ENCODE data around the gene CNTD1.
A peak's percentile ranks its signal among the peaks of the same experiment; 100 is the strongest.

CNTD1 gene

DNA sequence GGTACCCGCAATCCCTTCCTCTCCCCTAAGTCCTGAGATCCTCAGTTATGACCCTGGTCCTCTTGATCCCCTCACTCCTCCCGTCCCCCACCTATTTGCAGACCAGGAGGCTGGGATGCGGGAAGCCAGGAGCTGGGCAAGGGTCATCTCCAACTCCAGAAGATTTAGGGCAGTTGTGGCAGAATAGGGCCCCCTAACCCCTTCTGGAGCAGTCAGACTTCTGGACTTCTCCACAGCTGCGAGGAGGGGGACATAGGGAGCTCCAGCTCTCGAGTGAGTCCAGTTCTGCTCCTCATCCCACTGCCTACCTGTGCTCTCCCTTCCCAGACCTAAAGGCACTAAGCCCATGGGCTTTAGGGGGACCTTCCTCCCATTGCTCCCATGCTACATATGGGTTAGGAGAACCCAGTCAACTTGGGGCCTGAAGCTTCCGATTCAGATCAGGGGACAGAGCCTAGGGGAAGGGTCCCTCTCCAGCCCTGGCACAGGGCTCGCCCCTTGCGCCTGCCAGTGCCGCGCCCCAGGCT is 17.0 kb upstream of the CNTD1 start:
- Histone ChIP-seq H3K27ac (no peak overlapping the region), H3K4me2 (no peak overlapping the region), H3K4me1 (peaks cover 0 to 30% (median 8%) of the 10 kb centered on the region in 10 experiments; a peak in 12 of 20 replicates), H3K9me3 (replicated peaks in 1 of 11) (peaks cover 0 to 12% (median 0%) of the 10 kb centered on the region in 11 experiments; a peak in 1 of 22 replicates), H3K36me3 (peaks cover 0 to 31% (median 24%) of the 10 kb centered on the region in 11 experiments; a peak in 17 of 22 replicates), H3K4me3 (no peak overlapping the region), H3K9ac (no peak overlapping the region), H3K27me3 (peaks cover 81 to 93% (median 91%) of the 10 kb centered on the region in 11 experiments), H4K20me1 (peaks cover 0 to 61% (median 14%) of the 10 kb centered on the region in 11 experiments; a peak in 14 of 22 replicates)
- TF ChIP-seq Cebpa-rat (IDR thresholded peaks at IDR 0.05): no peak

DNA sequence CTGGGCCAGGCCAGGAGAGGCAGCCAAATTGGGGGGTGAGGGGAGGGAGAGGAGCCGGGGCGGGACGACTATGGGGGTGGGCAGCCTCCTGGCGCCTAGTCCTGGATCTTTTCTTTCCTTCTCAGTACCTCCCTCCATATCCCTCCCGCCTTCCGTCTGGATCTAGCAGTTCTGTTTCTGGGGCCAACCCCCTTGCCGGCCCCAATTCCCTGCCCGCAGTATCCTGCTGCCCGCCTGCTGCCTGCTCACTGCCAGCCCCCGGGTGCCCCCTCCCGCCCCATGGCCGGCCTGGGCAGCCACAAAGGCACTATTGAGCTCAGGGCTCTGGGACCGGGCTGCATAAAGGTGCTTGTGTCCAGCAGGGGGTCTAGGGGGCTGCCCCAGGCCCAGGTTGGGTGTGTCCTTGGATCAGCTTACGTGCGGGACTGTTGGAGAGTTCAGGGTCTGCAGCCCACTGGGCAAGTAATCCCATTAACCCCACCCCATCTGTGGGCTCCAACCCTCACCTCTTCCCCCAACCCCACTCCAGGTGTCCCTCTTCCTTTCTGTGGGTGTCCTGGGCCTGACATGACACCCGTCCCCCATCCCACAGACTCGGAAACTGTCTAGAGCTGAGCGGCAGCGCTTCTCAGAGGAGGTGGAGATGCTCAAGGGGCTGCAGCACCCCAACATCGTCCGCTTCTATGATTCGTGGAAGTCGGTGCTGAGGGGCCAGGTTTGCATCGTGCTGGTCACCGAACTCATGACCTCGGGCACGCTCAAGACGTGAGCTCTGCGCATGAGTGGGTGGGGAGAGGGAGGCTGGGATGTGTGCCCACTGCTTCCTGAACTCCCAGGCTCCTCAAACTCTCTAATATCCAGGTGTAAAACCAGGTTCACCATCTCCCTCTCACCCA is 16.2 kb upstream of the CNTD1 start:
- Histone ChIP-seq H3K9me3 (replicated peaks in 1 of 11) (peaks cover 0 to 12% (median 0%) of the 10 kb centered on the region in 11 experiments; a peak in 1 of 22 replicates), H3K4me2 (no peak overlapping the region), H3K27ac (no peak overlapping the region), H3K27me3 (peaks cover 86 to 100% (median 98%) of the 10 kb centered on the region in 11 experiments), H3K4me1 (peaks cover 0 to 32% (median 8%) of the 10 kb centered on the region in 10 experiments; a peak in 13 of 20 replicates), H4K20me1 (peaks cover 0 to 61% (median 14%) of the 10 kb centered on the region in 11 experiments; a peak in 14 of 22 replicates), H3K36me3 (peaks cover 0 to 26% (median 22%) of the 10 kb centered on the region in 11 experiments; a peak in 15 of 22 replicates), H3K9ac (no peak overlapping the region), H3K4me3 (no peak overlapping the region)
- TF ChIP-seq Cebpa-rat (IDR thresholded peaks at IDR 0.05): no peak

DNA sequence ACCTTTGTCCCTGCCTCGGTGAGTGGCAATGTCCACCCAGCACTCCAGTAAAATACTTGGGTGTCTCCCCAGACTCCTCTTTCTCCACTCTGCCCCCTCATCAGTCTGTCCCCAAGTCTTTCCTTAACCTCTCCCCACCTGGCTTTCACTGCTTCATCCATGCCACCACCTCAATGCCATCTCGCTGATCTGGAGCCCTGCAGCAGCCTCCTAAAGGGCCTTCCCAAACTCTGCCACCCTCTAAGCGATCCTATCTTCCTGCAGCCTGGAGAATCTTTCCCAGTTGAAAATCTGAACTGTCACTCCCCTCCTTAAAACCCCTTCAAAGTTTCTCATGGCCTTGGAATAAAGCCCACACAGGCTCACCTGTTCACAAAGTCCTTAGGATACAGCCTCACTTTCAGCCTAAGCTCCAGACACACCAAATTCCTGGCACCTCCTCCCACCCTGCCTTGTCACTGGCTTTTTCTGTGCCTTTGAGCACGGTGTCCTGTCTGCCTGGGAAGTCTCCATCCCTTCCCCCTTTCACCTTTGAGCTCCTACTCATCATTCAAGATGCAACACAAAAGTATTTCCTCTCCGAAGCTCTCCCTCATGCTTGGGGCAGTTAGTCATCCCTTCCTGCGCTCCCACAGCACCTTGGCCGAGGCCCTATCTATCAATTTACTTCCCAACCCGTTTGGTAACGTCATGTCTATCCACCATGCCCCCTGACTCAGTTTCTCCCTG is 15.4 kb upstream of the CNTD1 start:
- Histone ChIP-seq H3K4me3 (no peak overlapping the region), H3K9ac (no peak overlapping the region), H3K27ac (no peak overlapping the region), H3K36me3 (peaks cover 0 to 19% (median 14%) of the 10 kb centered on the region in 11 experiments; a peak in 13 of 22 replicates), H3K4me2 (no peak overlapping the region), H3K4me1 (peaks cover 0 to 35% (median 8%) of the 10 kb centered on the region in 10 experiments; a peak in 13 of 20 replicates), H4K20me1 (peaks cover 0 to 61% (median 14%) of the 10 kb centered on the region in 11 experiments; a peak in 14 of 22 replicates), H3K27me3 (peaks cover 86 to 100% (median 97%) of the 10 kb centered on the region in 11 experiments), H3K9me3 (replicated peaks in 1 of 11) (peaks cover 0 to 12% (median 0%) of the 10 kb centered on the region in 11 experiments; a peak in 1 of 22 replicates)
- no peak for TF ChIP-seq Cebpa-rat (IDR thresholded peaks at IDR 0.05)

DNA sequence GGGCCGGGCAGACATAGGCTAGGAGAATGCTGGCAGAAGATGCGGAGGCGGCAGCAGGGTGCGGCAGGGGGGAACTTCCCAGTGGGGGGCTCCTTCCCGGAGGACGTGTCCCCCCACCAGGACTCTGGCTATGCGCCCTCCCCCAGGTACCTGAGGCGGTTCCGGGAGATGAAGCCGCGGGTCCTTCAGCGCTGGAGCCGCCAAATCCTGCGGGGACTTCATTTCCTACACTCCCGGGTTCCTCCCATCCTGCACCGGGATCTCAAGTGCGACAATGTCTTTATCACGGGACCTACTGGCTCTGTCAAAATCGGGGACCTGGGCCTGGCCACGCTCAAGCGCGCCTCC is 14.9 kb upstream of the CNTD1 start:
- H3K27ac ChIP-seq: no peak overlapping the region
- peaks cover 0 to 14% (median 9%) of the 10 kb centered on the region in 11 experiments; a peak in 13 of 22 replicates for H3K36me3 ChIP-seq
- H3K9me3 ChIP-seq (replicated peaks in 1 of 11): peaks cover 0 to 12% (median 0%) of the 10 kb centered on the region in 11 experiments; a peak in 1 of 22 replicates
- H3K9ac ChIP-seq: no peak overlapping the region
- peaks cover 0 to 56% (median 14%) of the 10 kb centered on the region in 11 experiments; a peak in 14 of 22 replicates for H4K20me1 ChIP-seq
- peaks cover 83 to 97% (median 92%) of the 10 kb centered on the region in 11 experiments for H3K27me3 ChIP-seq
- TF ChIP-seq Cebpa-rat (IDR thresholded peaks at IDR 0.05): no peak
- H3K4me2 ChIP-seq: no peak overlapping the region
- no peak overlapping the region for H3K4me3 ChIP-seq
- peaks cover 0 to 29% (median 8%) of the 10 kb centered on the region in 10 experiments; a peak in 13 of 20 replicates for H3K4me1 ChIP-seq

DNA sequence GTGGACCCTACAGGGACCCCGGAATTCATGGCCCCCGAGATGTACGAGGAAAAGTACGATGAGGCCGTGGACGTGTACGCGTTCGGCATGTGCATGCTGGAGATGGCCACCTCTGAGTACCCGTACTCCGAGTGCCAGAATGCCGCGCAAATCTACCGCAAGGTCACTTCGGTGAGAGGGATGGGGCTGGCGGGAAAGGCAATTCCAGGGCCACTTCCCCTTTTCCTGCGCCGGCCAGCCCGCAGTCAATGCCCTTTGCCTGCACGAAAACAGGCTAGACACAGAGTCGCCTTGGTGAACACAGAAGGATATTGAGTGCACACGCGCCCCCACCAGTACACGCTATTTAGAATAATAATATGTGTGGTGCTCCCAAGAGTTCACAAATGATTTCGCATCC is 14.3 kb upstream of the CNTD1 start:
- Histone ChIP-seq H3K4me1 (peaks cover 0 to 25% (median 8%) of the 10 kb centered on the region in 10 experiments; a peak in 13 of 20 replicates), H4K20me1 (peaks cover 0 to 50% (median 14%) of the 10 kb centered on the region in 11 experiments; a peak in 14 of 22 replicates), H3K27ac (no peak overlapping the region), H3K9me3 (replicated peaks in 1 of 11) (peaks cover 0 to 12% (median 0%) of the 10 kb centered on the region in 11 experiments; a peak in 1 of 22 replicates), H3K4me3 (no peak overlapping the region), H3K27me3 (peaks cover 77 to 91% (median 85%) of the 10 kb centered on the region in 11 experiments), H3K9ac (no peak overlapping the region), H3K36me3 (peaks cover 0 to 7% (median 3%) of the 10 kb centered on the region in 11 experiments; a peak in 9 of 22 replicates), H3K4me2 (no peak overlapping the region)
- TF ChIP-seq Cebpa-rat (IDR thresholded peaks at IDR 0.05): no peak

DNA sequence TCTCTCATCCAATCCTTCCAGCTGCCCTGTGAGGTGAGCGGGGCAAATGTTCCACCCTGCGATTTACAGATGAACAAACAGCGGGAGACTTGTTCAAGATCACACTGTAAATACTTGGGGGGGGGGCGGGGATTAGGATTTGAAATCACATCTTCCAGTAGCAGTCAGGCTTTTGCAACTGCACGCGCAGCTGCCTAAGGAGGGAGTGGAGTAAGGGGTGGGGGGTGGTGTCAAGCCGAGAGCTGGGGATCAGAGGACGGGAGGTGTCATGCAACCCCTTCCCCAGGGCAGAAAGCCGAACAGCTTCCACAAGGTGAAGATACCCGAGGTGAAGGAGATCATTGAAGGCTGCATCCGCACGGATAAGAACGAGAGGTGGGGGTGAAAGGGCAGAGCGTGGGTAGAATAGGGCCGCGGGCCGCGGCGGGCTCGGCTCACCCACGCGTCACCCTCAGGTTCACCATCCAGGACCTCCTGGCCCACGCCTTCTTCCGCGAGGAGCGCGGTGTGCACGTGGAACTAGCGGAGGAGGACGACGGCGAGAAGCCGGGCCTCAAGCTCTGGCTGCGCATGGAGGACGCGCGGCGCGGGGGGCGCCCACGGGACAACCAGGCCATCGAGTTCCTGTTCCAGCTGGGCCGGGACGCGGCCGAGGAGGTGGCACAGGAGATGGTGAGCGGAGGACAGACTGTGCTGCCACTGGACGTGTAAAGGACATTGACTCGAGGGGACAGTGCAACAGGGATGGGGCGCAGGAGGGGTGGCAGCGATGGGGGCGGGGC is 13.7 kb upstream of the CNTD1 start:
- peaks cover 71 to 85% (median 79%) of the 10 kb centered on the region in 11 experiments for H3K27me3 ChIP-seq
- peaks cover 0 to 12% (median 0%) of the 10 kb centered on the region in 11 experiments; a peak in 1 of 22 replicates for H3K9me3 ChIP-seq (replicated peaks in 1 of 11)
- no peak overlapping the region for H3K4me3 ChIP-seq
- no peak overlapping the region for H3K27ac ChIP-seq
- no peak for TF ChIP-seq Cebpa-rat (IDR thresholded peaks at IDR 0.05)
- no peak overlapping the region for H3K4me2 ChIP-seq
- H3K4me1 ChIP-seq: peaks cover 0 to 19% (median 6%) of the 10 kb centered on the region in 10 experiments; a peak in 13 of 20 replicates
- 0 out of 22 replicates have a peak, but pooled peaks cover 0 to 1% (median 0%) of the 10 kb centered on the region in 11 experiments for H3K36me3 ChIP-seq
- H3K9ac ChIP-seq: no peak overlapping the region
- H4K20me1 ChIP-seq: peaks cover 0 to 44% (median 14%) of the 10 kb centered on the region in 11 experiments; a peak in 13 of 22 replicates

DNA sequence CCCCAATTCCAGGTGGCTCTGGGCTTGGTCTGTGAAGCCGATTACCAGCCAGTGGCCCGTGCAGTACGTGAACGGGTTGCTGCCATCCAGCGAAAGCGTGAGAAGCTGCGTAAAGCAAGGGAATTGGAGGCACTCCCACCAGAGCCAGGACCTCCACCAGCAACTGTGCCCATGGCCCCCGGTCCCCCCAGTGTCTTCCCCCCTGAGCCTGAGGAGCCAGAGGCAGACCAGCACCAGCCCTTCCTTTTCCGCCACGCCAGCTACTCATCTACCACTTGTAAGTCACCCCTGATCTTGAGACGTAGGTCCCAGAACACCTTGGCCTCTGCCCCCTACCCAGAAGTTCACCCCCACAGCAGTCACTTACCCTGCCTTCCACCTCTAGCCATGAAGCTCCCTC is 11.4 kb upstream of the CNTD1 start:
- H3K27ac ChIP-seq: no peak overlapping the region
- no peak overlapping the region for H3K4me3 ChIP-seq
- H3K9ac ChIP-seq: no peak overlapping the region
- H4K20me1 ChIP-seq: peaks cover 0 to 26% (median 0%) of the 10 kb centered on the region in 11 experiments; a peak in 7 of 22 replicates
- H3K4me2 ChIP-seq: peak overlapping the region in 2 of 11 experiments; percentile 5 to 49; a peak in 3 of 22 replicates
- peaks cover 0 to 8% (median 0%) of the 10 kb centered on the region in 10 experiments; a peak in 5 of 20 replicates for H3K4me1 ChIP-seq
- H3K36me3 ChIP-seq: no peaks in the 10 kb centered on the region
- no peak for TF ChIP-seq Cebpa-rat (IDR thresholded peaks at IDR 0.05)
- H3K9me3 ChIP-seq (replicated peaks in 1 of 11): peaks cover 0 to 12% (median 0%) of the 10 kb centered on the region in 11 experiments; a peak in 1 of 22 replicates
- peaks cover 48 to 62% (median 57%) of the 10 kb centered on the region in 11 experiments for H3K27me3 ChIP-seq
